SU-DHL-6 (cell line): Measurements from ENCODE around the gene ICA1.

Experiments used
- EZH2phosphoT487 ChIP-seq: fragments of 200-600 bp; sonication (generic), shearing (Covaris generic); conservative IDR thresholded peaks from 2 replicates; pipeline ENCODE4 v1.6.1; 2018; ENCODE audit warnings: mild to moderate bottlenecking, antibody characterized with exemption, low read length, moderate library complexity, mixed read lengths
- TF ChIP-seq, protein P1 (sequence below): fragments of 200-600 bp; sonication (generic); IDR thresholded peaks from one replicate; pipeline ENCODE4 v1.5.1; 2017; ENCODE audit warnings: antibody characterized with exemption, mild to moderate bottlenecking, low read length, moderate library complexity; ENCODE audit not compliant: insufficient read depth, poor library complexity, severe bottlenecking

DNA sequence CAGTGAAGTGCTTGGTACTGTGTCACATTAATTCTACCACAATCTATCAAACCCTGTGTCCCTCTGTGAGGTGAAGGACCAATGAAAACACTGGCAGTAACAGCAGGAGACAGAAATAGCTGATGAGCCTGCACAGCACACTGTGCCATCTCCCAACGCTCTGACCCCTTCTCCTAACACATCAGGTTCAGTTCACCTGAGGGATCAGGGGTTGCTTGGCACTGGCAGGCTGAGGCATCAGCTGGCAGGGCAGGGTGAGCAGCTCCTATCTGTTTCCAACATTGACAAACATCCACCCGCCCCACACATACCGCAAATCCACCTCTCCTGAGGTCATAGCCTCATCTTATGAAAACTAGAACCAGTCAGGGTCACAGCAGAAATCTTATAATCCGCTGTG is 120.9 kb downstream of the ICA1 start:
- TF ChIP-seq, protein P1, sequence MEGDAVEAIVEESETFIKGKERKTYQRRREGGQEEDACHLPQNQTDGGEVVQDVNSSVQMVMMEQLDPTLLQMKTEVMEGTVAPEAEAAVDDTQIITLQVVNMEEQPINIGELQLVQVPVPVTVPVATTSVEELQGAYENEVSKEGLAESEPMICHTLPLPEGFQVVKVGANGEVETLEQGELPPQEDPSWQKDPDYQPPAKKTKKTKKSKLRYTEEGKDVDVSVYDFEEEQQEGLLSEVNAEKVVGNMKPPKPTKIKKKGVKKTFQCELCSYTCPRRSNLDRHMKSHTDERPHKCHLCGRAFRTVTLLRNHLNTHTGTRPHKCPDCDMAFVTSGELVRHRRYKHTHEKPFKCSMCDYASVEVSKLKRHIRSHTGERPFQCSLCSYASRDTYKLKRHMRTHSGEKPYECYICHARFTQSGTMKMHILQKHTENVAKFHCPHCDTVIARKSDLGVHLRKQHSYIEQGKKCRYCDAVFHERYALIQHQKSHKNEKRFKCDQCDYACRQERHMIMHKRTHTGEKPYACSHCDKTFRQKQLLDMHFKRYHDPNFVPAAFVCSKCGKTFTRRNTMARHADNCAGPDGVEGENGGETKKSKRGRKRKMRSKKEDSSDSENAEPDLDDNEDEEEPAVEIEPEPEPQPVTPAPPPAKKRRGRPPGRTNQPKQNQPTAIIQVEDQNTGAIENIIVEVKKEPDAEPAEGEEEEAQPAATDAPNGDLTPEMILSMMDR = no peak
- TF ChIP-seq EZH2phosphoT487 = no peak
